Measurements from ENCODE around the gene NOP9.

DNA sequence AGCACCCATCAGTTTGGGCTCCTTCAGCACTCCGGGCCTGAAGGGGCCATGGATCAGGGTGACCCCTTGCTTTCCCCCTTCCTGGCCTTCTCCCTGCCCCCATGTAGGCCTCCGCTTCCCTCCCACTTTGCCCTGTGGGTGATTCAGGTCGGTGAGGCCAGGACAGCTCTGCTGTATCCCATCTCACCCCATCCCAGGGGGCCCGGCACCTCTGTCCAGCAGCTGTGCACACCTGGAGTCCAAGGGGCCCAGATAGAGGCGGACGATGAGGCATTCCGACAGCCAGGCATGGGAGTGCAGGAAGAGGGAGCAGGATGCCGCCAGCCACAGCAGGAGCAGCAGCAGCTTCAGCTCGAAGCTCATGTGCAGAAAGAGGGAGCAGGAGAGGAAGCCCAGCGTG lies 23.0 kb downstream of the NOP9 start:
- TF ChIP-seq, protein P1, sequence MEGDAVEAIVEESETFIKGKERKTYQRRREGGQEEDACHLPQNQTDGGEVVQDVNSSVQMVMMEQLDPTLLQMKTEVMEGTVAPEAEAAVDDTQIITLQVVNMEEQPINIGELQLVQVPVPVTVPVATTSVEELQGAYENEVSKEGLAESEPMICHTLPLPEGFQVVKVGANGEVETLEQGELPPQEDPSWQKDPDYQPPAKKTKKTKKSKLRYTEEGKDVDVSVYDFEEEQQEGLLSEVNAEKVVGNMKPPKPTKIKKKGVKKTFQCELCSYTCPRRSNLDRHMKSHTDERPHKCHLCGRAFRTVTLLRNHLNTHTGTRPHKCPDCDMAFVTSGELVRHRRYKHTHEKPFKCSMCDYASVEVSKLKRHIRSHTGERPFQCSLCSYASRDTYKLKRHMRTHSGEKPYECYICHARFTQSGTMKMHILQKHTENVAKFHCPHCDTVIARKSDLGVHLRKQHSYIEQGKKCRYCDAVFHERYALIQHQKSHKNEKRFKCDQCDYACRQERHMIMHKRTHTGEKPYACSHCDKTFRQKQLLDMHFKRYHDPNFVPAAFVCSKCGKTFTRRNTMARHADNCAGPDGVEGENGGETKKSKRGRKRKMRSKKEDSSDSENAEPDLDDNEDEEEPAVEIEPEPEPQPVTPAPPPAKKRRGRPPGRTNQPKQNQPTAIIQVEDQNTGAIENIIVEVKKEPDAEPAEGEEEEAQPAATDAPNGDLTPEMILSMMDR (IDR thresholded peaks at IDR 0.05): no peak
- TF ChIP-seq POLR2A (IDR thresholded peaks at IDR 0.05): no peak

All from suprapubic skin (tissue), 3 donors.